Omental fat pad (tissue), 4 donors: Measurements from ENCODE around the gene ALAD. TPM values are rescaled to one million over a fixed set of nuclear protein-coding genes. Genes with fewer than 3 reads are reported as not detected.

ENCODE experiments used
- ATAC-seq: fragments of 150-250 bp; one replicate; pipeline ENCODE4 v1.9.1; 2016; ENCODE audit warnings: mild to moderate bottlenecking, moderate library complexity; ENCODE audit not compliant: low FRiP score
- DNase-seq: peaks from one replicate; pipeline ENCODE4 v3.0.0-alpha.2; 2019; ENCODE audit warnings: low spot score
- CTCF ChIP-seq, 3 donors: fragments of 450-650 bp; IDR thresholded peaks; one replicate each; pipeline ENCODE4 v1.5.1; 2016 to 2017; ENCODE audit warnings: antibody characterized with exemption in 3 of 3, mild to moderate bottlenecking in 3 of 3, moderate library complexity in 2 of 3
- total RNA-seq, 4 donors: library from RNA; depleted of rRNA; stranded (reverse); fragments of >200 nt; gene quantifications; one replicate each; pipeline ENCODE4 v1.1.0, GENCODE V29; 2016

ALAD gene
- total RNA-seq, 4 donors from 2014 or later, result 24.7 to 28.9 (median 25.7) TPM

DNA sequence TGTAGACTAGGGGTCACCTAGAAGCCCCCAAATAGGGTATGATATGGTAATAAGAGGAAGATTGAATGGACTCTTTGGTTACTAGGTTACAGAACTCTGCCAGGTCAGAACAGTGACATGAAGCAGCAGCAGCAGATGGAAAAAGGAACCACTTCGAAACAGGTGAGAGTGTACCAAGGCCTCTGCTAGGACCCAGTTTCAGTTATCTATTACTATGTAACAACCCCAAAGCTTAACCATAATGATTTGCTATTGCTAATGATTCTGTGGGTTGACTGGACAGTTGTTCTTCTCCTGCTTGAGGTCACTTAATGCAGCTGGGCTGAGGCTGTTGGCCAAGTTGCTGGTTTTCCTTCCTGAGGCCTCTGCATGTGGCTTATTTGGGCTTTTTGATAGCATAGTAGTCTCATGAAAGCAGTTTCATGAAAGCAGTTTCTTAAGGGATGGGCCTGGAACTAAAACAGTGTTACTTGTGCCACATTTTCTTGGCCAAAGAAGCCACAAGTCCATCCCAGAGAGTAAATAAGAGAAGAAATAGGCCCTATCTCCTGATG, 27.1 kb upstream of the ALAD start:
- no peak for DNase-seq
- ATAC-seq, result no peak
- no peak for TF ChIP-seq CTCF (IDR thresholded peaks at IDR 0.05)

GRCh38 chr9:113427629-113428028, 26.5 kb upstream of the ALAD start:
- no peak for TF ChIP-seq CTCF (IDR thresholded peaks at IDR 0.05)
- DNase-seq (no peak), ATAC-seq (no peak)

DNA sequence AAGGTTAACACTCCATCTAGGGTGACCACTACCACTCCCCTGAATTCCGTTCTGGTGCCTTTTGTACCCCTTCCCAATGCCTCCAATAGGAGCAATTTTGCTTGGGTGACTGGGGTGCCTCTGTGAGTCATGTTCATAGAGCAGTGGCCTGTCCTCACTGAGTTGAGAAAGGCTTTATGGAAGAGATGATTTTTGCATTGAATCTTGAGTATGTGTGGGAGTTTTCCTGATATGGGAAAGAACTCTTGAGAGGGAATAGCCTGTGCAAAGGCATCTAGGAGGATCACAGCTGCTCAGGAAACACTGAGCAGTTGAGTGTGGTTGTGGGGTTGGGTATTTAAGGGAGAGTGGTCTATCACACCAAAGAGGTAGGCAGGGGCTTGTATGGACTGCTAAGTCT, 25.6 kb upstream of the ALAD start:
- no peak for TF ChIP-seq CTCF (IDR thresholded peaks at IDR 0.05)
- ATAC-seq, result no peak
- DNase-seq, result no peak

DNA sequence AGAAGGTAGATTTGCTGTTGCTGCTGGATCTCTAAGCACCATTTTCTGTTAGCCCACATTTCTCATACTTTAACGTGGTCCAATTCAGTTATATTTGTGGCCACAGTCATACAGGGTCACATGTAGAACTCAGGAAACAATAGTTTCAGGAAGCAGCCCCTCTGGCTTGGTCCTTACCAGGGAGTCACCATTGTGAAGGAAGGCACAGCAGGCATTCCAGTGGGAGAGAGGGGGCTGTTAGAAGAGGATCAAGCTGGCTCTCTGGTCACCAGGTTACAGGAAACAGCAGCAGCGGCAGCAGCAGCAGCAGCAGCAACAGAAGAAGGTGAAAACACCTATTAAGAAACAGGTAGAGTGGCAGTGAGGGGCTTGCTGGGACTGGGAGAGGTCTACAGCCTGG, 24.0 kb upstream of the ALAD start:
- ATAC-seq (no peak), DNase-seq (no peak)
- no peak for TF ChIP-seq CTCF (IDR thresholded peaks at IDR 0.05)

- TF ChIP-seq CTCF (IDR thresholded peaks at IDR 0.05), result no peak
- no peak for ATAC-seq
- no peak for DNase-seq
These were observed 20.6 kb upstream of the ALAD start for GRCh38 chr9:113421726-113422125.

- ATAC-seq, result no peak
- no peak for TF ChIP-seq CTCF (IDR thresholded peaks at IDR 0.05)
These were observed 16.3 kb upstream of the ALAD start for GRCh38 chr9:113417370-113417769.

GRCh38 chr9:113416149-113416721, 15.2 kb upstream of the ALAD start:
- TF ChIP-seq CTCF (IDR thresholded peaks at IDR 0.05), result no peak
- ATAC-seq (no peak), DNase-seq (no peak)

More at GRCh38 chr9:113417370-113417769, 16.3 kb upstream of the ALAD start:
- no peak for DNase-seq
